ENCODE data around the gene G0S2.

G0S2 gene

GRCh38 chr1:209674957-209675564, at the start of gene G0S2:
Gene G0S2, plus strand, starts transcription at chr1:209675412. Its CDS starts 273 bp downstream, at chr1:209675685.
- peak; percentile 89 for DNase-seq (ENCODE audit: low read depth)

DNA sequence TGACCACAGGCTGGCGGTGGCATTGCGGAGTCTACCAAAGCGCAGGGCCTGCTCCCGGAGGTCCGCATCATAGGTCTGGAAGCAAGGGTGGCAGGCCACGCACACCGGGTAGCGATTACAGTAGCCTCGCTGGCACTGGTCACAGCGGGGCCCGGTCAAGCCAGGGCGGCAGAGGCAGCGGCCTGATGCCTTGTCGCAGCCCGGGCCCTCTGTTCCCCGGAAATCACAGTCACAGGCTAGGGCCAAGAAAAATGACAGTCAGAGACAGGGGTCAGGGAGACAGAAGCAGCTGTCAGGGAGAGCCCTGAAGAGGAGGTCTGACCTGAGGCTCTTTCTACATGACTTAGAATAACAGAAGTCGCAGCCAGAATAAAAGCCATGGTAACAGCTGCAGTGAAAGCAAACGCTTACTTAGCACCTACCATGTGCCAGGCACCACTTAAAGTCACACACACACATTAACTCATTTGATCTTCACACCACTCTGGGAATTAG, 49.4 kb upstream of the G0S2 start:
- no peak for DNase-seq (ENCODE audit: low read depth)

GRCh38 chr1:209626346-209627026, 48.7 kb upstream of the G0S2 start:
- no peak for DNase-seq (ENCODE audit: low read depth)

- no peak for DNase-seq (ENCODE audit: low read depth)
These were observed 48.0 kb upstream of the G0S2 start for GRCh38 chr1:209627027-209627731.

GRCh38 chr1:209627732-209628196, 47.4 kb upstream of the G0S2 start:
- peak; percentile 88 for DNase-seq (ENCODE audit: low read depth)

- DNase-seq (ENCODE audit: low read depth) = peak; percentile 24
These were observed 46.5 kb upstream of the G0S2 start for GRCh38 chr1:209628618-209629299.

- DNase-seq (ENCODE audit: low read depth) = no peak
These were observed 45.4 kb upstream of the G0S2 start for GRCh38 chr1:209629621-209630382.

DNA sequence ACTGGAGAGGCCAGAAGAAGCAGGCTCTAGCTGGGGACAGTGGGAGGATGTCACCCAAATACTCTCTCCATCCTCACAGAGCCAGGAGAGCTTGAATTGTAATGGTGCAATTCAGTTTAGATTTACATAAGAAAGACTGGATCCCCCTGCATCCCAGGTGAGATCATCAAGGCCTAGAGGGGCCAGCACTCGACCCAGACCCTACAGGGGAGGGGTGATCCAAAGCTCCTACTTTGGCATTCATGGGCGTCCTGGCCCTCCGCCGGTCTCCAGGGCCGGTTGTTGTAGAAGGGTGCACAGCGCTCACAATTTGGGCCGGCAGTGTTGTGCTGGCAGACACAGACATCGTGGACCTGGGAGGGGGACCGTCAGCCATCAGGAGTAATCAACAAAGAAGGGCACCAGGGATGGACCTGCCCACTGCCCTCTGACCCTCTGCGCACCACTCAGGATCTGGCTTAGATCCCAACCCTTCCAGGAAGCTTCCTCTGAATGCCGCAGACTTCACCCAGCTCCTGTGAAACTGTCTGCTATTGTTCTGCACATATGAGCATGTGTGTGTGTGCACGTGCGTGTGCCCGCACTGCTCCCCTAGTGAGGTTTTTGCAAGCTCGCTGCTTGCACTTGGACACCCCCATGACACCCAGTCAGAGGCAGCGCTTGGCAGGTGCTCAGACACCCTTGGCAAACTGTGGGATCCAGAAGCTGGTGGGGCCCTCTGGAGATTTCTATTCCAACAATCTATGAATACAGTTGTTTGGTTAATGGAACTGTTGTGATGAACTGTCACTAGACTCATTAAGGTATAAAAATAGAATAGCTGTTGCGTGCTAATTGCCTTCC, 44.6 kb upstream of the G0S2 start:
- no peak for DNase-seq (ENCODE audit: low read depth)

DNA sequence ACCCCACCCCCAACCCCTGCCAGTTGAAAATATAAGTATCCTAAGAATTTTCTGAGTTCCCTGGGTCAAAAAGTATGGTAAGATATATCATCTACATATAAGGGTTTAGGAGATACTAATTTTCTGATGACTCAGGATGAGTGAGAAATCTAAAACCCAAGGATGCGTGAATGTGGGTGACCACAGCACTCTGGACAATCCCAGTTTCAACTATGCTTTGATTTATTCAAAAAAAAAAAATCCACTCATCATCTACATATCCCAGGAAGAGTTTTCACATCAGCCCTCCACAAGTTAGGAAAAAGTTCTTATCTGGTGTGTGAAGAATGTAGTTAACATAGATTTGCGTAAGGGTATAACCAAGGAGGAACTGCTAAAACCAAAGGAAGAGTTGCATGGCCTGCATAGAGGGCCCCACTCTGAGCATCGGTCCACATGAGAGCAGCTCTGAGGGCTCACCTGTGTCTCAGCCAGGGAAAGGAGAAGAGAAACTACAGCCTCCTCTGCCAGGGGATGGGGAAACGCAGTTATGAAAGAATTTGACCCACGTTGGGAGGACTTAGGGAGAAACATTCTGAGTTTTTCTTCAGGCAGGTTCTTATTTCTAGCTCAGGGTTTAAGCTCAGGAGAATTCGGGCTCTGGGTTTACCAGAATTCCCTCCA, 41.7 kb upstream of the G0S2 start:
- DNase-seq (ENCODE audit: low read depth) = peak; percentile 84

- peak; percentile 68 for DNase-seq (ENCODE audit: low read depth)
These were observed 41.0 kb upstream of the G0S2 start for GRCh38 chr1:209634005-209634737.

DNA sequence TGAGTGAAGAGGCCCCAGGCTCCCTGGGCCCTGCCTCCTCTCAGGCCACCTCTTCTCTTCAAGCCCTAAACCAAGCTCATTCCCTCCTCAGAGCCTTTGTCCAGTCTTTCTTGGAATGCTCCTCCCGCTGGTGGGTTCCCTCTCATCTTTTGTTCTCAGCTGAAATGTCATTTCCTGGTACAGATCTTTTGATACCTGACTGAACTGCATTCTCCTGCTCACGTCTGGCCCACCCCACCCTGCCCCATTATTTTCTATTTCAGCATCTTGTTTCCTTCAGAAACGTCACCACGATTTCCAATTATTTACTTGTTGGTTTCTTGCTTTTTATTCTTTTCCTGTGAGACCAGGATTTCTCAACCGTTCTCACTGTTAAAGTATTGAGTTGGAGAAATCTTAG, 39.4 kb upstream of the G0S2 start:
- DNase-seq (ENCODE audit: low read depth) = no peak

DNA sequence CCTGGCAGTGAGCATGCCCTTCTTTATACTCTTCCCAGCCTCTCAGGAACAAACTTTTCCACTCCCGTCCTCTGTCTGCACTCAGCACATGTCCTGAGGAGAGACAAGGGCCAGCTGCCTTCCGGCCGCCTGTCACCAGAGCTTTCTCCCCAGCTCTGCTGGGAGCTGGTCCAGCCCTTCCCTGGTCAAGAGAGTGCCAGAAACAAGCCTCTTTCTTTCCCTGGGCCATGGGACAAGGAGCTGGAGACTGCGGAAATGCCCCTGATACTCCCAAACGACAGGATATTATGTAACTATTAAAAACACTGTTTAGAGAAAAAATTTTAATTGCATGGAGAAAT, 33.4 kb upstream of the G0S2 start:
- DNase-seq (ENCODE audit: low read depth) = no peak

DNA sequence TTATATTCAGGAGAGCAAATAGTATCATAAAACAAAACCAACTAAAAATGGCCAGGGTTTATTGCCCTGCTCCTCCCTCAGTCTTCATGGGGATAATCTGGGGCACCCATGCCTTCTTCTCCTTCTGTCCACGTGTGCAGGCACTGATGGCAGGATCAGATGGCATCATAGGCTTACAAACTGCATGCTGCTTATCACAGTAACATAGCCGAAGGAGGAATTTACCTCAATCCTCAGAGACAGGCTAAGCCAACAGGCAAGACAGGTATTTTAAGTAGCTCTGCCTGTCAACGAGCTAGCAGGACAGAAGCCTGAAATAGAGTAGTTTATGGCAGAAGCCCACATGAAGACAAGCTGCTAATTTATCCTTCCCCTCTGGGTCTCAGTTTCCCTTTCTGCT, 32.4 kb upstream of the G0S2 start:
- DNase-seq (ENCODE audit: low read depth) = no peak

GRCh38 chr1:209643285-209644020, 31.8 kb upstream of the G0S2 start:
- no peak for DNase-seq (ENCODE audit: low read depth)

DNA sequence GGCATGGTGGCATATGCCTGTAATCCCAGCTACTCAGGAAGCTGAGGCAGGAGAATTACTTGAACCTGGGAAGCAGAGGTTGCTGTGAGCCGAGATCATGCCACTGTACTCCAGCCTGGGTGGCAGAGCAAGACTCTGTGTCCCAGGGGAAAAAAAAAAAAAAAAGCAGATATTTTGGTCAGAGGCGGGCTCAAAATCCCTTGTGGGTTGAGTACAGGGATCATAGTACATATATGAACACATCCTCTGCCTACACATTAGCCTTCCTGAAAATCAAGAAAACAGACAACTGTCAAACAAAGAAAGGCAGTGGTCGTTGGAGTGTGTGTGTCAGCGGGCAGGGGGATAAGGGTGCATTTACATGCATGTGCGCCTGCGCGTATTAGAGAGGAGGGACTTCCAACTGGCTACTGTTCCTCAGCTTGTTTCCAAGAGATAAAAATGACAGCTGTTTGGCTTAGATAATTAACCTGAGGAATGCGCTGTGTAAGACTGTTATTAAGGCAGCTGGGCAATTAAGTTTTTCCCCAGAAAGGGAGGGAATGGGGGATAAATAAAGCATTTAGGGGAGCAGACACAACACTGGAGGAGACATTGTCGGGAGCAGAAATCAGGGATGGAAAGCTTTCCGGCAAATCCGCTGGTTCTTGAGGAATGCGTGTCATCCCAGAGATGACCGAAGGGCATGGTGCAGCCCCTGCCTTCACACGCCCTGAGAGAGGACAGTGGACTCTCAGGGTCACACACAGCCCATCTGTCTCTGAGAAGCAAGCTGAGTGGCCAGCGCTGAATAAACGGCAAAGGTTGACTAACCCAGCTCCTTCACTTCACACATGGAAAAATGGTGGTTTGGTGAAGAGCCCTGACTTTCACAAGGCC, 29.4 kb upstream of the G0S2 start:
- DNase-seq (ENCODE audit: low read depth) = no peak

DNA sequence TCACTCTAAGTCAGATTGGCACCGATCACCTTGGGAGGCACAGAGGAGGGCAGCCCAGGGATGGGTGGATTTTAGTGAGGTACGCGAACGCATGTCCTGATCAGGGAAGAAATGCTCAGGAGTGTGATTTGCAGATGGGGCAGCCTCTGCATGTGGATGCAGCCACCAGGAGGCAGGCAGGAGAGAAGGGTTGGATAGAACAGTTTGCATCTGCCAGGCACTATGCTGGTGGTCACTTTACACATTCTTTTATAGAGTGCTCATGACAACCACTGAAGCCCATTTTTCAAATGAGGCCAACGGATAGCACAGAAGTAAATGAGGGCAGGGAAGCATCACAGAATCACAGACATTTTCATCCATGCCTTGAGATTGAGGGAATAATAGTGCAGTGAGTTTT, 28.7 kb upstream of the G0S2 start:
- DNase-seq (ENCODE audit: low read depth) = peak; percentile 71

- DNase-seq (ENCODE audit: low read depth) = no peak
These were observed 28.1 kb upstream of the G0S2 start for GRCh38 chr1:209647156-209647555.

- DNase-seq (ENCODE audit: low read depth) = no peak
These were observed 26.9 kb upstream of the G0S2 start for GRCh38 chr1:209648346-209648745.

Measured in ELR (cell line).